Thyroid gland (tissue), 4 donors: Measurements from ENCODE around the gene NDUFB3. TPM values are rescaled to one million over a fixed set of nuclear protein-coding genes. Genes with fewer than 3 reads are reported as not detected.
A peak's percentile ranks its signal among the peaks of the same experiment; 100 is the strongest.

Experiments used
- DNase-seq, 2 donors: peaks; one replicate each; pipeline ENCODE4 v3.0.0-alpha.2; 2019
- H3K27ac ChIP-seq, 3 donors: fragments of 200-600 bp; sonication (generic); 1 replicate in 2 of 3; 2 replicates in 1 of 3; pipeline ENCODE4 v1.5.1; 2016 to 2019; ENCODE audit warnings: mild to moderate bottlenecking in 1 of 3, moderate library complexity in 1 of 3
- H3K27me3 ChIP-seq: fragments of 200-600 bp; sonication (generic); one replicate; pipeline ENCODE4 v1.5.1; 2019
- H3K36me3 ChIP-seq, 2 donors: fragments of 200-600 bp; sonication (generic); one replicate each; pipeline ENCODE4 v1.5.1; 2016 to 2019
- H3K4me1 ChIP-seq, 2 donors: fragments of 200-600 bp; sonication (generic); one replicate each; pipeline ENCODE4 v1.5.1; 2017 to 2019
- H3K4me3 ChIP-seq, 3 donors: fragments of 200-600 bp; sonication (generic); replicated peaks in 1 of 3; 1 replicate in 2 of 3; 2 replicates in 1 of 3; pipeline ENCODE4 v1.5.1; 2016; ENCODE audit warnings: mild to moderate bottlenecking in 1 of 3
- H3K9me3 ChIP-seq: fragments of 200-600 bp; sonication (generic); one replicate; pipeline ENCODE4 v1.5.1; 2017
- CTCF ChIP-seq, 6 experiments: fragments of 200-600 bp in 3 of 6; fragments of 450-650 bp in 3 of 6; sonication (generic) in 3 of 6; IDR thresholded peaks; one replicate each; pipeline ENCODE4 v1.5.1; 2016 to 2019; ENCODE audit warnings: antibody characterized with exemption in 6 of 6, mild to moderate bottlenecking in 2 of 6, inconsistent platforms in 1 of 6, moderate library complexity in 1 of 6
- POLR2A ChIP-seq, 2 donors: fragments of 450-650 bp; IDR thresholded peaks; one replicate each; pipeline ENCODE4 v1.6.1; 2017; ENCODE audit warnings: antibody characterized with exemption in 2 of 2, mild to moderate bottlenecking in 2 of 2, moderate library complexity in 1 of 2
- WGBS, 2 donors: methylation state at CpG; one replicate each; pipeline ENCODE4 v1.1.5; 2017; 5-methylcytosine and 5-hydroxymethylcytosine counted together
- intact Hi-C: fragments of 100-400 bp; cut with DNase I; formaldehyde crosslinking; loops from one replicate; pipeline ENCODE4 v1.15.1; 2023
- total RNA-seq, 4 donors: library from RNA; depleted of rRNA; stranded (reverse); fragments of >200 nt; gene quantifications; one replicate each; pipeline ENCODE4 v1.2.3, GENCODE V29; 2016

Gene NDUFB3
- total RNA-seq, 4 donors from 2014 or later = 42.4 to 95.2 (median 86.5) TPM

GRCh38 chr2:201110615-201111014 lies 38.8 kb downstream of the NDUFB3 start:
- no peak overlapping the region for H3K27ac ChIP-seq
- no peaks in the 10 kb centered on the region for H3K27me3 ChIP-seq
- H3K4me1 ChIP-seq = peaks cover 9 to 11% of the 10 kb centered on the region in 2 donors
- no peak overlapping the region for H3K4me3 ChIP-seq
- TF ChIP-seq POLR2A (IDR thresholded peaks at IDR 0.05) (no peak), CTCF (IDR thresholded peaks at IDR 0.05) (no peak)
- H3K36me3 ChIP-seq = no peaks in the 10 kb centered on the region
- no peaks in the 10 kb centered on the region for H3K9me3 ChIP-seq
- DNase-seq = no peak
- intact Hi-C loops = loop anchor here (10.0 kb wide), 1 partner anchor 114 kb away; no protein-coding TSS in a partner anchor

GRCh38 chr2:201111096-201111495 lies 39.3 kb downstream of the NDUFB3 start:
- WGBS, 2 donors = 97 to 98% methylated on average over 3 of the region's 3 CpGs
- no peaks in the 10 kb centered on the region for H3K9me3 ChIP-seq
- no peak for TF ChIP-seq POLR2A (IDR thresholded peaks at IDR 0.05)
- TF ChIP-seq CTCF (IDR thresholded peaks at IDR 0.05) = no peak
- H3K4me1 ChIP-seq = peaks cover 9 to 12% of the 10 kb centered on the region in 2 donors
- no peaks in the 10 kb centered on the region for H3K36me3 ChIP-seq
- H3K27ac ChIP-seq = no peak overlapping the region
- H3K4me3 ChIP-seq = no peak overlapping the region
- H3K27me3 ChIP-seq = no peaks in the 10 kb centered on the region
- intact Hi-C loops = loop anchor here (10.0 kb wide), 1 partner anchor 114 kb away; no protein-coding TSS in a partner anchor
- DNase-seq = no peak

- intact Hi-C loops = loop anchor here (10.0 kb wide), 1 partner anchor 110 kb away; no protein-coding TSS in a partner anchor
- Histone ChIP-seq H3K36me3 (no peaks in the 10 kb centered on the region), H3K4me3 (no peak overlapping the region), H3K27me3 (no peaks in the 10 kb centered on the region), H3K27ac (no peak overlapping the region), H3K4me1 (peaks cover 12 to 13% of the 10 kb centered on the region in 2 donors), H3K9me3 (no peaks in the 10 kb centered on the region)
- 85 to 90% methylated on average over 4 of the region's 4 CpGs for WGBS, 2 donors
- DNase-seq = no peak
- TF ChIP-seq CTCF (IDR thresholded peaks at IDR 0.05) (no peak), POLR2A (IDR thresholded peaks at IDR 0.05) (no peak)
These were observed 42.5 kb downstream of the NDUFB3 start for GRCh38 chr2:201114350-201114749.

- DNase-seq = no peak
- H3K4me3 ChIP-seq = no peak overlapping the region
- H3K9me3 ChIP-seq = no peaks in the 10 kb centered on the region
- peaks cover 12 to 17% of the 10 kb centered on the region in 2 donors for H3K4me1 ChIP-seq
- intact Hi-C loops = loop anchor here (5.0 to 10.0 kb wide), 2 partner anchors 42 to 110 kb away; no protein-coding TSS in a partner anchor
- H3K36me3 ChIP-seq = no peaks in the 10 kb centered on the region
- H3K27me3 ChIP-seq = no peaks in the 10 kb centered on the region
- H3K27ac ChIP-seq = peak overlapping the region in 1 of 3 donors; percentile 100
- TF ChIP-seq POLR2A (IDR thresholded peaks at IDR 0.05) = no peak
- no peak for TF ChIP-seq CTCF (IDR thresholded peaks at IDR 0.05)
These were observed 43.0 kb downstream of the NDUFB3 start for GRCh38 chr2:201114846-201115245.

GRCh38 chr2:201116115-201116958 lies 44.5 kb downstream of the NDUFB3 start, which contains the start of gene CFLAR:
Gene CFLAR, plus strand, starts transcription at chr2:201116164. Its CDS starts 13,702 bp downstream, at chr2:201129866.
- Histone ChIP-seq H3K36me3 (no peaks in the 10 kb centered on the region), H3K27ac (peak within 1 kb of the TSS; percentile 98 to 100 (median 99)), H3K4me1 (peaks cover 15 to 29% of the 10 kb centered on the region in 2 donors), H3K9me3 (no peaks in the 10 kb centered on the region), H3K4me3 (peak within 1 kb of the TSS; percentile 63 to 78 (median 66)), H3K27me3 (no peaks in the 10 kb centered on the region)
- DNase-seq = peak; percentile 80 to 82
- intact Hi-C loops = loop anchor here (5.0 to 10.0 kb wide), 2 partner anchors 41 to 108 kb away; no protein-coding TSS in a partner anchor
- WGBS, 2 donors = 0 to 2% methylated on average over 24 to 35 of the region's 75 CpGs
- TF ChIP-seq POLR2A (IDR thresholded peaks at IDR 0.05) (peak; percentile 18 to 83), CTCF (IDR thresholded peaks at IDR 0.05) (no peak)
